GM23338 (cell line): Measurements from ENCODE around the gene PLP2. TPM values are rescaled to one million over a fixed set of nuclear protein-coding genes. Genes with fewer than 3 reads are reported as not detected.

ENCODE experiments used
- ATAC-seq: fragments of 200-7000 bp; cut with Tn5 transposase; 3 replicates; pipeline ENCODE4 v1.9.1; 2020
- DNase-seq: peaks from one replicate; pipeline ENCODE4 v3.0.0-alpha.2; 2015; ENCODE audit warnings: low spot score
- H2AFZ ChIP-seq: fragments of 200-600 bp; sonication (generic); 2 replicates; pipeline ENCODE4 v1.8.0; 2016; ENCODE audit warnings: antibody characterized with exemption, mild to moderate bottlenecking, moderate library complexity
- H3F3A ChIP-seq: fragments of 200-600 bp; sonication (generic); replicated peaks from 2 replicates; pipeline ENCODE4 v1.8.0; 2017; ENCODE audit warnings: antibody characterized with exemption, mixed run types, low read depth
- H3K27ac ChIP-seq: fragments of 200-600 bp; sonication (generic); 2 replicates; pipeline ENCODE4 v1.6.1; 2016; ENCODE audit warnings: low read depth
- H3K27me3 ChIP-seq: fragments of 200-600 bp; sonication (generic); 2 replicates; pipeline ENCODE4 v1.8.0; 2016; ENCODE audit warnings: mild to moderate bottlenecking, mixed run types, moderate library complexity; ENCODE audit not compliant: insufficient read depth
- H3K36me3 ChIP-seq: fragments of 200-600 bp; sonication (generic); 2 replicates; pipeline ENCODE4 v1.8.0; 2016; ENCODE audit warnings: mild to moderate bottlenecking; ENCODE audit not compliant: insufficient read depth
- H3K4me1 ChIP-seq: fragments of 200-600 bp; sonication (generic); 2 replicates; pipeline ENCODE4 v1.8.0; 2016; ENCODE audit warnings: mild to moderate bottlenecking, moderate library complexity; ENCODE audit not compliant: insufficient read depth
- H3K4me2 ChIP-seq: fragments of 200-600 bp; sonication (generic); 2 replicates; pipeline ENCODE4 v1.7.1; 2017; ENCODE audit warnings: mixed run types
- H3K4me3 ChIP-seq: fragments of 200-600 bp; sonication (generic); 2 replicates; pipeline ENCODE4 v1.6.1; 2016; ENCODE audit warnings: mixed run types
- H3K79me2 ChIP-seq: fragments of 200-600 bp; sonication (generic); replicated peaks from 2 replicates; pipeline ENCODE4 v1.8.0; 2017; ENCODE audit warnings: mild to moderate bottlenecking; ENCODE audit not compliant: insufficient read depth
- H3K9me2 ChIP-seq: fragments of 200-600 bp; sonication (generic); 2 replicates; pipeline ENCODE4 v1.8.0; 2017; ENCODE audit not compliant: insufficient read depth
- H4K20me1 ChIP-seq: fragments of 200-600 bp; sonication (generic); replicated peaks from 2 replicates; pipeline ENCODE4 v1.8.0; 2017; ENCODE audit warnings: mild to moderate bottlenecking; ENCODE audit not compliant: insufficient read depth
- H3K27ac Mint-ChIP-seq: 2 replicates; pipeline ENCODE4 v1.8.0; 2020; ENCODE audit warnings: inconsistent platforms, mild to moderate bottlenecking, moderate library complexity, mixed read lengths
- H3K27me3 Mint-ChIP-seq: 3 replicates; pipeline ENCODE4 v1.8.0; 2022; ENCODE audit warnings: low read depth, mild to moderate bottlenecking, moderate library complexity, mixed read lengths, inconsistent platforms; ENCODE audit not compliant: insufficient read depth, poor library complexity
- H3K36me3 Mint-ChIP-seq: 3 replicates; pipeline ENCODE4 v1.8.0; 2021; ENCODE audit warnings: low read depth, mild to moderate bottlenecking, inconsistent platforms, moderate library complexity, mixed read lengths
- H3K4me1 Mint-ChIP-seq: 3 replicates; pipeline ENCODE4 v1.8.0; 2020; ENCODE audit warnings: mild to moderate bottlenecking, inconsistent platforms, mixed read lengths
- H3K4me3 Mint-ChIP-seq: 3 replicates; pipeline ENCODE4 v1.8.0; 2021; ENCODE audit warnings: moderate library complexity, mild to moderate bottlenecking, inconsistent platforms, mixed read lengths
- H3K9me3 Mint-ChIP-seq: 3 replicates; pipeline ENCODE4 v1.8.0; 2020; ENCODE audit warnings: moderate library complexity, mild to moderate bottlenecking, inconsistent platforms, mixed read lengths
- EZH2 ChIP-seq: fragments of 200-600 bp; sonication (generic); IDR thresholded peaks from one replicate; pipeline ENCODE4 v1.8.0; 2017; ENCODE audit warnings: antibody characterized with exemption, mild to moderate bottlenecking, low read depth; ENCODE audit not compliant: unreplicated experiment
- EZH2phosphoT487 ChIP-seq: fragments of 200-600 bp; sonication (generic); IDR thresholded peaks from one replicate; pipeline ENCODE4 v1.8.1; 2018; ENCODE audit warnings: antibody characterized with exemption; ENCODE audit not compliant: unreplicated experiment
- JUNB ChIP-seq: IDR thresholded peaks from one replicate; pipeline ENCODE4 v1.6.1; 2016; ENCODE audit warnings: antibody characterized with exemption; ENCODE audit not compliant: unreplicated experiment
- POLR2AphosphoS5 ChIP-seq: IDR thresholded peaks from 2 replicates; pipeline ENCODE4 v1.6.1; 2016; ENCODE audit warnings: antibody characterized with exemption, low read depth
- ZNF114 ChIP-seq: fragments of 250-450 bp; sonication (Bioruptor Pico); IDR thresholded peaks from 2 replicates; pipeline ENCODE4 v1.5.0; 2020; ENCODE audit warnings: mild to moderate bottlenecking, moderate library complexity
- ZNF331 ChIP-seq: fragments of 250-450 bp; sonication (Bioruptor Pico); IDR thresholded peaks from 2 replicates; pipeline ENCODE4 v1.5.0; 2020; ENCODE audit warnings: low read depth, mild to moderate bottlenecking, moderate library complexity
- polyA plus RNA-seq: library from polyadenylated mRNA; unstranded; fragments of >200 nt; fragmentation: Nextera tagmentation; extraction: Ambion mirVana; gene quantifications from 2 replicates; pipeline ENCODE4 v1.2.1, GENCODE V29; 2016
- total RNA-seq: library from RNA; depleted of rRNA; stranded (reverse); fragments of >200 nt; shearing (Covaris generic); gene quantifications from 2 replicates; pipeline ENCODE4 v1.2.3, GENCODE V29; 2014
- TF ChIP-seq, protein P1 (sequence below): fragments of 250-450 bp; sonication (Bioruptor Pico); IDR thresholded peaks from 2 replicates; pipeline ENCODE4 v1.5.0; 2020; ENCODE audit warnings: mild to moderate bottlenecking, moderate library complexity

PLP2 gene
- total and polyA plus RNA-seq, 2 experiments from 2014 or later = 3.4 to 9.5 TPM

DNA sequence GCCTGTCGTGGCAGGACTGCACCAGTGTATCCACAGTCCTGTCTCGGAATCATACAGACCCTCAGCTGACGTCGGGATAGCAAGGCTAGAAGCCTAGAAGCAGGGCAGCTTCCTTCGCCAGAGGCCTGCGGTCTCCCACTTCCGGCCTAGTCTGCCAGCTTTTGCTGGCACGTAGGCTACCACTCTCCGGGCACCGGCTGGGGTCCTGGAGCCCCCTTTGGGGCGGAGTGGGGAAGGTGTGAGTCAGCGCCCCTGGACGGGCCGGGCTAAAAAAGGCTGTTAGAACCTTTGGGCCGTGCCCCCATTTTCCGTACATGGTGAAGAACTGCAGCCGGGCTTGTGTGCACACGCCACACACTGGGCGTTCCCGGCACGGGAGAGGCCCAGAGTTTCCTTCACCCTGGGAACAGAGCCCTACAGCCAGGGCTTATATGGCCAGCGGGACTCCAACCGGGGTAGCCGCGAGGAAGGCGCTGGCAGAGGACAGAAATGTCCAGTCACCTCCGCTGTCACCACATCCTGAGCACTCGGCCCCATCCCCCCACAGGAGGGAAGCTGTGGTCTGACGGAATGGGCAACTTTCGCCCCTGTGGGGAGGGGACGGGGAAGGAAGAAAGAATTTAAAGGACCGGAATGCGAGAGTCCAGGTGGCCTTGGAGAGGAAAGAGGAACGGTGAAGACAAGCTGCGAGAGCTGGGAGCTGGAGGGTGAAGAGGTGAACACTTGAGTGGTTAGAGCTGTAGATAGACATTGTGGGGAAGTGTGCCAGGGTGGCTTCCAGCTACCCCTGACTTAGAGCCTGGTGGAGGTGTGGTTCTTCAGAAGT is 4.6 kb upstream of the PLP2 start (continued):
- TF ChIP-seq, protein P1, sequence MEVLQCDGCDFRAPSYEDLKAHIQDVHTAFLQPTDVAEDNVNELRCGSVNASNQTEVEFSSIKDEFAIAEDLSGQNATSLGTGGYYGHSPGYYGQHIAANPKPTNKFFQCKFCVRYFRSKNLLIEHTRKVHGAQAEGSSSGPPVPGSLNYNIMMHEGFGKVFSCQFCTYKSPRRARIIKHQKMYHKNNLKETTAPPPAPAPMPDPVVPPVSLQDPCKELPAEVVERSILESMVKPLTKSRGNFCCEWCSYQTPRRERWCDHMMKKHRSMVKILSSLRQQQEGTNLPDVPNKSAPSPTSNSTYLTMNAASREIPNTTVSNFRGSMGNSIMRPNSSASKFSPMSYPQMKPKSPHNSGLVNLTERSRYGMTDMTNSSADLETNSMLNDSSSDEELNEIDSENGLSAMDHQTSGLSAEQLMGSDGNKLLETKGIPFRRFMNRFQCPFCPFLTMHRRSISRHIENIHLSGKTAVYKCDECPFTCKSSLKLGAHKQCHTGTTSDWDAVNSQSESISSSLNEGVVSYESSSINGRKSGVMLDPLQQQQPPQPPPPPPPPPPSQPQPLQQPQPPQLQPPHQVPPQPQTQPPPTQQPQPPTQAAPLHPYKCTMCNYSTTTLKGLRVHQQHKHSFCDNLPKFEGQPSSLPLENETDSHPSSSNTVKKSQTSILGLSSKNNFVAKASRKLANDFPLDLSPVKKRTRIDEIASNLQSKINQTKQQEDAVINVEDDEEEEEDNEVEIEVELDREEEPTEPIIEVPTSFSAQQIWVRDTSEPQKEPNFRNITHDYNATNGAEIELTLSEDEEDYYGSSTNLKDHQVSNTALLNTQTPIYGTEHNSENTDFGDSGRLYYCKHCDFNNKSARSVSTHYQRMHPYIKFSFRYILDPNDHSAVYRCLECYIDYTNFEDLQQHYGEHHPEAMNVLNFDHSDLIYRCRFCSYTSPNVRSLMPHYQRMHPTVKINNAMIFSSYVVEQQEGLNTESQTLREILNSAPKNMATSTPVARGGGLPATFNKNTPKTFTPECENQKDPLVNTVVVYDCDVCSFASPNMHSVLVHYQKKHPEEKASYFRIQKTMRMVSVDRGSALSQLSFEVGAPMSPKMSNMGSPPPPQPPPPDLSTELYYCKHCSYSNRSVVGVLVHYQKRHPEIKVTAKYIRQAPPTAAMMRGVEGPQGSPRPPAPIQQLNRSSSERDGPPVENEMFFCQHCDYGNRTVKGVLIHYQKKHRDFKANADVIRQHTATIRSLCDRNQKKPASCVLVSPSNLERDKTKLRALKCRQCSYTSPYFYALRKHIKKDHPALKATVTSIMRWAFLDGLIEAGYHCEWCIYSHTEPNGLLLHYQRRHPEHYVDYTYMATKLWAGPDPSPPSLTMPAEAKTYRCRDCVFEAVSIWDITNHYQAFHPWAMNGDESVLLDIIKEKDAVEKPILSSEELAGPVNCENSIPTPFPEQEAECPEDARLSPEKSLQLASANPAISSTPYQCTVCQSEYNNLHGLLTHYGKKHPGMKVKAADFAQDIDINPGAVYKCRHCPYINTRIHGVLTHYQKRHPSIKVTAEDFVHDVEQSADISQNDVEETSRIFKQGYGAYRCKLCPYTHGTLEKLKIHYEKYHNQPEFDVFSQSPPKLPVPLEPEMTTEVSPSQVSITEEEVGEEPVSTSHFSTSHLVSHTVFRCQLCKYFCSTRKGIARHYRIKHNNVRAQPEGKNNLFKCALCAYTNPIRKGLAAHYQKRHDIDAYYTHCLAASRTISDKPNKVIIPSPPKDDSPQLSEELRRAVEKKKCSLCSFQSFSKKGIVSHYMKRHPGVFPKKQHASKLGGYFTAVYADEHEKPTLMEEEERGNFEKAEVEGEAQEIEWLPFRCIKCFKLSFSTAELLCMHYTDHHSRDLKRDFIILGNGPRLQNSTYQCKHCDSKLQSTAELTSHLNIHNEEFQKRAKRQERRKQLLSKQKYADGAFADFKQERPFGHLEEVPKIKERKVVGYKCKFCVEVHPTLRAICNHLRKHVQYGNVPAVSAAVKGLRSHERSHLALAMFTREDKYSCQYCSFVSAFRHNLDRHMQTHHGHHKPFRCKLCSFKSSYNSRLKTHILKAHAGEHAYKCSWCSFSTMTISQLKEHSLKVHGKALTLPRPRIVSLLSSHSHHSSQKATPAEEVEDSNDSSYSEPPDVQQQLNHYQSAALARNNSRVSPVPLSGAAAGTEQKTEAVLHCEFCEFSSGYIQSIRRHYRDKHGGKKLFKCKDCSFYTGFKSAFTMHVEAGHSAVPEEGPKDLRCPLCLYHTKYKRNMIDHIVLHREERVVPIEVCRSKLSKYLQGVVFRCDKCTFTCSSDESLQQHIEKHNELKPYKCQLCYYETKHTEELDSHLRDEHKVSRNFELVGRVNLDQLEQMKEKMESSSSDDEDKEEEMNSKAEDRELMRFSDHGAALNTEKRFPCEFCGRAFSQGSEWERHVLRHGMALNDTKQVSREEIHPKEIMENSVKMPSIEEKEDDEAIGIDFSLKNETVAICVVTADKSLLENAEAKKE (CRISPR knock-in tag) = no peak
- no peak for TF ChIP-seq JUNB
- TF ChIP-seq ZNF114 = no peak
- no peak for TF ChIP-seq POLR2AphosphoS5
- no peak for TF ChIP-seq ZNF331 (CRISPR knock-in tag)
- TF ChIP-seq EZH2phosphoT487 = no peak
- TF ChIP-seq EZH2 = no peak

DNA sequence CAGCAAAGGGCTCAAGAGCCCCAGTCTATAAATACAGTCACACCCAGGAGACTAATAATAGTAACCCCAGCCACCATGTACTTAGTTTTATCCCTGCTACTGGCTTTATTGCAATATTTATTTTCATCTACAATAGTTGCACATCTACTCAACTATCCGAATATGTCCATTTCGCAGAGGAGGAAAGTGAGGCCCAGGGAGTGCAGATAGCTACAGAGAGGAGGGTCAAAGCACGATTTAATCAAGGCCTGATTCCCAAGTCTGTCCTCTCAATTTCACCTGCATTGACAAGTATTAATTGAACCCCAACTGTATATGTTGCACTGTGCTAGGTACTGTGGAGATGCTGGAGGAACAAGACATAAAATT is 4.0 kb upstream of the PLP2 start:
- Mint-ChIP-seq H3K27ac (no peak overlapping the region), H3K27me3 (peaks cover 28% of the 10 kb centered on the region), H3K4me1 (peaks cover 15% of the 10 kb centered on the region), H3K9me3 (no peaks in the 10 kb centered on the region; the same call in 2 of the 3 replicates), H3K4me3 (peak overlapping the region; percentile 72), H3K36me3 (no peaks in the 10 kb centered on the region)
- H2AFZ ChIP-seq = no peak overlapping the region; the same call in 1 of the 2 replicates
- H3K4me3 ChIP-seq = peak overlapping the region; percentile 59
- TF ChIP-seq EZH2 (no peak), ZNF114 (no peak)
- no peaks in the 10 kb centered on the region for H3K36me3 ChIP-seq
- H3K4me2 ChIP-seq = peak overlapping the region; percentile 86
- DNase-seq = no peak
- no peaks in the 10 kb centered on the region for H3F3A ChIP-seq
- H3K79me2 ChIP-seq = no peaks in the 10 kb centered on the region
- ATAC-seq = no peak
- no peak overlapping the region for H3K27ac ChIP-seq
- H3K9me2 ChIP-seq = no peaks in the 10 kb centered on the region
- peaks cover 58% of the 10 kb centered on the region for H3K27me3 ChIP-seq
- H3K4me1 ChIP-seq = no peaks in the 10 kb centered on the region; the same call in 1 of the 2 replicates
- H4K20me1 ChIP-seq = no peaks in the 10 kb centered on the region
